K562 (cell line): Measurements from ENCODE around the gene DTX2. TPM values are rescaled to one million over a fixed set of nuclear protein-coding genes. Genes with fewer than 3 reads are reported as not detected.

Source experiments
- ATAC-seq: fragments of 200-7000 bp; cut with Tn5 transposase; 3 replicates; pipeline ENCODE4 v1.9.1; 2020; ENCODE audit warnings: moderate library complexity
- BruUV-seq: library from RNA; stranded (reverse); fragments of 400-500 nt; replicated peaks from 2 replicates; lab custom pipeline; 2021; lab: Mats Ljungman, UMichigan
- CTCF ChIA-PET: fragments of 300-600 bp; formaldehyde crosslinking; extraction: SDS; loops from one replicate; lab custom pipeline; 2021; ENCODE audit warnings: low intra/inter-chr PET ratio; lab: Yijun Ruan, JAX
- POLR2A ChIA-PET: fragments of 300-600, 350-650 bp; sonication (Branson Sonifier 250); formaldehyde crosslinking; extraction: SDS; loops from one replicate; lab custom pipeline; 2021; ENCODE audit warnings: antibody characterized with exemption, inconsistent platforms; lab: Yijun Ruan, JAX
- DNase-seq, 4 experiments: peaks; one replicate each; pipeline versions ENCODE4 v3.0.0 to v3.0.0-alpha.2; 2011 to 2018; ENCODE audit warnings: low spot score in 3 of 4, mixed read lengths in 3 of 4; ENCODE audit errors: extremely low read depth in 1 of 4
- FAIRE-seq: peaks from 2 replicates; lab custom pipeline; 2011; peaks lifted over from hg19 to GRCh38; lab: Jason Lieb, UNC
- H2AFZ ChIP-seq: 2 replicates; pipeline ENCODE4 v1.6.0; 2011; ENCODE audit warnings: low read depth, low read length, control low read depth, inconsistent platforms
- H3K27ac ChIP-seq: fragments of 200-600 bp; 3 replicates; pipeline ENCODE4 v1.8.0; 2011; ENCODE audit warnings: low read depth, mild to moderate bottlenecking, control low read depth, inconsistent platforms, low read length, moderate library complexity, mixed read lengths; ENCODE audit errors: extremely low read depth
- H3K27me3 ChIP-seq, 2 experiments: fragments of 300-600 bp in 1 of 2; 2 replicates in 1 of 2; 3 replicates in 1 of 2; pipeline versions ENCODE4 v1.6.0 to v1.8.0; 2011; ENCODE audit warnings: inconsistent platforms in 2 of 2, low read length in 2 of 2, mild to moderate bottlenecking in 1 of 2, mixed read lengths in 1 of 2, moderate library complexity in 1 of 2; ENCODE audit not compliant: control insufficient read depth in 2 of 2, insufficient read depth in 2 of 2
- H3K36me3 ChIP-seq: fragments of 300-600 bp; 3 replicates; pipeline ENCODE4 v1.8.0; 2011; ENCODE audit warnings: mild to moderate bottlenecking, low read length, inconsistent platforms; ENCODE audit not compliant: control insufficient read depth, insufficient read depth
- H3K4me1 ChIP-seq, 2 experiments: fragments of 200-600 bp in 1 of 2; replicated peaks in 1 of 2; 2 replicates in 1 of 2; 3 replicates in 1 of 2; pipeline versions ENCODE4 v1.5.1 to v1.8.0; 2011; ENCODE audit warnings: inconsistent platforms in 2 of 2, low read length in 2 of 2, mild to moderate bottlenecking in 1 of 2, mixed read lengths in 1 of 2, moderate library complexity in 1 of 2; ENCODE audit not compliant: control insufficient read depth in 2 of 2, insufficient read depth in 2 of 2
- H3K4me2 ChIP-seq: 2 replicates; pipeline ENCODE4 v1.6.1; 2011; ENCODE audit warnings: low read length, control low read depth, inconsistent platforms, mixed read lengths; ENCODE audit not compliant: insufficient read depth
- H3K4me3 ChIP-seq: fragments of 200-600 bp; sonication (generic), shearing (Covaris generic); 2 replicates; pipeline ENCODE4 v1.5.1; 2016; ENCODE audit warnings: control low read depth, inconsistent platforms
- H3K79me2 ChIP-seq: fragments of 200-600 bp; 3 replicates; pipeline ENCODE4 v1.8.0; 2011; ENCODE audit warnings: low read length, inconsistent platforms; ENCODE audit not compliant: control insufficient read depth, insufficient read depth
- H3K9ac ChIP-seq, 2 experiments: 2 replicates each; pipeline versions ENCODE4 v1.6.0 to v1.6.1; 2011; ENCODE audit warnings: low read depth in 2 of 2, low read length in 2 of 2, control low read depth in 1 of 2, inconsistent platforms in 1 of 2, mild to moderate bottlenecking in 1 of 2, mixed read lengths in 1 of 2; ENCODE audit not compliant: insufficient read depth in 1 of 2
- H3K9me1 ChIP-seq: one replicate; pipeline ENCODE4 v1.6.0; 2011; ENCODE audit warnings: inconsistent platforms, mild to moderate bottlenecking, low read length, moderate library complexity; ENCODE audit not compliant: control insufficient read depth, insufficient read depth
- H3K9me3 ChIP-seq: replicated peaks from 2 replicates; pipeline ENCODE4 v1.5.1; 2011; ENCODE audit warnings: low read depth, low read length, inconsistent platforms; ENCODE audit not compliant: control insufficient read depth, insufficient read depth
- H4K20me1 ChIP-seq: replicated peaks from 2 replicates; pipeline ENCODE4 v1.6.1; 2011; ENCODE audit warnings: low read length, inconsistent platforms, mixed read lengths; ENCODE audit not compliant: control insufficient read depth, insufficient read depth
- ATF1 ChIP-seq, 2 experiments: fragments of 450-650 bp in 1 of 2; IDR thresholded peaks; 2 replicates each; pipeline ENCODE4 v1.6.1; 2016; ENCODE audit warnings: missing compliant biosample characterization in 1 of 2, missing genetic modification characterization in 1 of 2
- BRF1 ChIP-seq: IDR thresholded peaks from 3 replicates; pipeline ENCODE4 v1.6.1; 2011; ENCODE audit warnings: borderline replicate concordance, mild to moderate bottlenecking; ENCODE audit not compliant: insufficient read length; ENCODE audit errors: extremely low read depth
- CREBBP ChIP-seq: IDR thresholded peaks from one replicate; pipeline ENCODE4 v1.6.1; 2012; ENCODE audit warnings: low read depth, mild to moderate bottlenecking, control low read depth, inconsistent platforms, low read length
- DMBX1 ChIP-seq: fragments of 250-450 bp; sonication (Bioruptor Pico); IDR thresholded peaks from 2 replicates; pipeline ENCODE4 v1.8.0; 2022; ENCODE audit warnings: inconsistent platforms, mild to moderate bottlenecking, moderate library complexity, borderline replicate concordance
- ESRRB ChIP-seq: fragments of 250-450 bp; sonication (Bioruptor Pico); IDR thresholded peaks from 2 replicates; pipeline ENCODE4 v1.5.0; 2020; ENCODE audit warnings: mild to moderate bottlenecking, moderate library complexity, borderline replicate concordance
- ETV1 ChIP-seq: fragments of 450-650 bp; conservative IDR thresholded peaks from 2 replicates; pipeline ENCODE4 v1.6.1; 2016; ENCODE audit warnings: missing genetic modification characterization, control low read depth, low read depth, missing compliant biosample characterization
- HNRNPUL1 ChIP-seq: fragments of 200-400 bp; formaldehyde crosslinking; IDR thresholded peaks from 2 replicates; pipeline ENCODE4 v1.6.1; 2017; ENCODE audit warnings: low read length
- KDM1A ChIP-seq, 2 experiments: fragments of 450-650 bp; IDR thresholded peaks; 2 replicates each; pipeline ENCODE4 v1.6.1; 2016; ENCODE audit warnings: mild to moderate bottlenecking in 2 of 2
- MYC ChIP-seq, 2 experiments: fragments of 250-450 bp in 1 of 2; sonication (Bioruptor Pico) in 1 of 2; IDR thresholded peaks; 2 replicates each; pipeline versions ENCODE4 v1.5.1 to v1.6.1; 2012 to 2021; ENCODE audit warnings: low read depth in 2 of 2, borderline replicate concordance in 1 of 2, improper control_type of control experiment in 1 of 2, low read length in 1 of 2, mild to moderate bottlenecking in 1 of 2, moderate library complexity in 1 of 2
- PHF8 ChIP-seq: fragments of 200-600 bp; sonication (generic); IDR thresholded peaks from 2 replicates; pipeline ENCODE4 v1.6.1; 2012; ENCODE audit warnings: mixed run types, mild to moderate bottlenecking, inconsistent platforms, low read length, moderate library complexity, borderline replicate concordance
- POLR2AphosphoS5 ChIP-seq: IDR thresholded peaks from 2 replicates; pipeline ENCODE4 v1.6.1; 2011; ENCODE audit warnings: mild to moderate bottlenecking, low read depth, low read length, moderate library complexity; ENCODE audit not compliant: control insufficient read depth, insufficient read depth
- SMARCB1 ChIP-seq: IDR thresholded peaks from 2 replicates; pipeline ENCODE4 v1.6.1; 2011; ENCODE audit warnings: improper control_type of control experiment, low read depth; ENCODE audit not compliant: insufficient read length
- SMC3 ChIP-seq: conservative IDR thresholded peaks from 2 replicates; pipeline ENCODE4 v1.6.1; 2011; ENCODE audit warnings: low read depth, low read length, improper control_type of control experiment; ENCODE audit not compliant: insufficient read depth
- SREBF2 ChIP-seq: sonication (generic); formaldehyde crosslinking; IDR thresholded peaks from 2 replicates; pipeline ENCODE4 v1.4.0; 2020; ENCODE audit warnings: mild to moderate bottlenecking, missing genetic modification reagents
- TCF7L2 ChIP-seq: fragments of 150-350 bp; IDR thresholded peaks from 2 replicates; pipeline ENCODE4 v1.6.1; 2016; ENCODE audit warnings: low read depth, mild to moderate bottlenecking, low read length, moderate library complexity
- TCFL5 ChIP-seq: fragments of 250-450 bp; sonication (Bioruptor Pico); conservative IDR thresholded peaks from 2 replicates; pipeline ENCODE4 v1.6.1; 2021; ENCODE audit warnings: mild to moderate bottlenecking, moderate library complexity, matching md5 sums
- ZBTB17 ChIP-seq: fragments of 450-650 bp; formaldehyde crosslinking; IDR thresholded peaks from 2 replicates; pipeline ENCODE4 v1.4.0; 2020; ENCODE audit warnings: mild to moderate bottlenecking
- ZNF146 ChIP-seq: IDR thresholded peaks from one replicate; pipeline ENCODE4 v1.6.1; 2018; ENCODE audit warnings: missing compliant biosample characterization; ENCODE audit not compliant: unreplicated experiment
- ZNF184 ChIP-seq: sonication (generic); formaldehyde crosslinking; IDR thresholded peaks from 2 replicates; pipeline ENCODE4 v1.5.0; 2020; ENCODE audit warnings: missing genetic modification reagents
- ZNF445 ChIP-seq: fragments of 250-450 bp; sonication (Bioruptor Pico); IDR thresholded peaks from 2 replicates; pipeline ENCODE4 v1.4.0; 2020; ENCODE audit warnings: low read depth, mild to moderate bottlenecking, moderate library complexity
- ZNF695 ChIP-seq: fragments of 450-650 bp; formaldehyde crosslinking; IDR thresholded peaks from 2 replicates; pipeline ENCODE4 v1.4.0; 2020; ENCODE audit warnings: mild to moderate bottlenecking, moderate library complexity
- ZNF780A ChIP-seq: fragments of 250-450 bp; sonication (Bioruptor Pico); IDR thresholded peaks from 2 replicates; pipeline ENCODE4 v1.5.0; 2021; ENCODE audit warnings: mild to moderate bottlenecking
- WGBS: fragments of 100-300 bp; shearing (Covaris generic); methylation state at CpG from one replicate; pipeline ENCODE4 v1.1.6; 2016; ENCODE audit warnings: low coverage, mixed read lengths; ENCODE audit not compliant: insufficient coverage; ENCODE audit errors: missing lambda C conversion rate; 5-methylcytosine and 5-hydroxymethylcytosine counted together
- in situ Hi-C: fragments of 300-500 bp; cut with MboI; formaldehyde crosslinking; loops from 4 replicates; pipeline ENCODE4 v1.15.0; 2018; ENCODE audit warnings: inconsistent platforms, mixed read lengths
- intact Hi-C: fragments of 100-400 bp; cut with micrococcal nuclease; formaldehyde crosslinking; loops from 2 replicates; pipeline ENCODE4 v1.14.2; 2022
- polyA plus RNA-seq, 8 experiments: library from polyadenylated mRNA; depleted of rRNA in 4 of 8; stranded (reverse) in 5 of 8; unstranded in 3 of 8; fragments of >200 nt; fragmentation: Nextera tagmentation in 2 of 8; fragmentation: Illumina TruSeq in 1 of 8; extraction: Ambion mirVana in 2 of 8; extraction: Trizol in 1 of 8; gene quantifications; 2 replicates each; pipeline versions ENCODE4 v1.2.1 to v1.2.3, GENCODE V29; 2011 to 2014; ENCODE audit warnings: inconsistent platforms in 1 of 8, missing spikeins in 1 of 8
- total RNA-seq, 7 experiments: library from RNA; depleted of rRNA in 6 of 7; stranded (reverse); fragments of >200 nt in 6 of 7; fragmentation: Illumina TruSeq in 2 of 7; extraction: Trizol in 2 of 7; gene quantifications; 2 replicates each; pipeline versions ENCODE4 v1.2.1 to v1.2.3, GENCODE V29; 2011 to 2021; ENCODE audit warnings: low replicate concordance in 1 of 7
- TF ChIP-seq, protein P1 (sequence below): fragments of 450-650 bp; IDR thresholded peaks from 2 replicates; pipeline ENCODE4 v1.6.1; 2016

The DTX2 gene
- total and polyA plus RNA-seq, 9 of the 15 experiments (the other 6 are each of a cell fraction or from before 2014, with no cell fraction given): 0.20 to 31.5 (median 9.8) TPM

DNA sequence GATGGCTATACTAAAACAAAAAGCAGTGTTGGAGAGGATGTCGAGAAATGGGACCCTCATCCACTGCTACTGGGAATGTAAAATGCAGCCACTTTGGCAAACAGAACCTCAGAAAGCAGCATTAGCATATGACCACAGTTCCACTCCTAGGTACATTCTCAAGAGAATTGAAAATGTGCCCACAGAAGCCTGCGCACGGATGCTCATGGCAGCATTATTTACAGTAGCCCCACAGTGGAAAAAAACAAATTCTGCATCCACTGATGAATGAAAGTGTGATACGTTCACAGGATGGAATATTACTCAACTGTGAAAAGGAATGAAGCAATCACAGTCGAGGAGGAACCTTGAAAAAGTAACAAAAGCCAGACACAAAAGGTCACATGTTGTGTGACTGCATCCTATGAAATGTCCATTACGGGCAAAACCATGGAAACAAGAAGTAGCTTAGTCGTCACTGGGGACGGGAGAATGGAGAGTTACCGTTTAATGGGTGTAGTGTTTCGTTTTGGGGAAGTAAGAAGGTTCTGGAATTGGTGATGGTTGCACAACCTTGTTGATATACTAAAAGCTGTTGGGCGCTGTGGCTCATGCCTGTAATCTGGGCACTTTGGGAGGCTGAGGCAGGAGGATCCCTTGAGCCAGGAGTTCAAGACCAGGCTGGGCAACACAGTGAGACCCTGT lies 46.4 kb downstream of the DTX2 start:
- Histone ChIP-seq H3K4me3 (no peak overlapping the region), H2AFZ (no peak overlapping the region), H3K36me3 (peaks cover 7% of the 10 kb centered on the region; the same call in 1 of the 3 replicates), H3K9me3 (no peaks in the 10 kb centered on the region), H3K4me2 (no peak overlapping the region), H3K79me2 (no peaks in the 10 kb centered on the region), H3K4me1 (peaks cover 0 to 20% of the 10 kb centered on the region in 2 experiments; a peak in 2 of 5 replicates), H3K27ac (no peak overlapping the region), H3K27me3 (no peaks in the 10 kb centered on the region), H4K20me1 (no peaks in the 10 kb centered on the region), H3K9me1 (no peaks in the 10 kb centered on the region), H3K9ac (no peak overlapping the region)
- 29% methylated on average over 11 of the region's 11 CpGs for WGBS
- ChIA-PET POLR2A (interaction anchor here (0.9 kb wide), 1 partner anchor 96 kb away, joined by 3 read pairs; no protein-coding TSS in a partner anchor), CTCF (no interaction called here)
- intact Hi-C loops (loop anchor here (10.0 kb wide), 1 partner anchor 487 kb away; no protein-coding TSS in a partner anchor), in situ Hi-C loops (loop anchor here (10.0 kb wide), 2 partner anchors 73 to 97 kb away; no protein-coding TSS in a partner anchor)
- FAIRE-seq (peak; percentile 81), ATAC-seq (no peak), DNase-seq (peak in 2 of 4 experiments; percentile 6 to 9)
- BruUV-seq: no TSS peak
- TF ChIP-seq CREBBP: no peak
- no peak for TF ChIP-seq ZNF184 (CRISPR knock-in tag)
- TF ChIP-seq TCF7L2: no peak
- peak; percentile 97 for TF ChIP-seq ZNF146 (CRISPR knock-in tag)
- TF ChIP-seq TCFL5 (CRISPR knock-in tag): no peak
- TF ChIP-seq MYC (IDR thresholded peaks at IDR 0.05; ENCODE audit: low read depth, low read length): no peak
- TF ChIP-seq MYC (CRISPR knock-in tag; IDR thresholded peaks at IDR 0.05; ENCODE audit: borderline replicate concordance, low read depth): no peak
- 0 out of 2 replicates have a peak, but pooled peaks have one; percentile 10 for TF ChIP-seq ZBTB17 (CRISPR knock-in tag)
- TF ChIP-seq DMBX1 (CRISPR knock-in tag): no peak
- no peak for TF ChIP-seq HNRNPUL1
- no peak for TF ChIP-seq SMARCB1
- TF ChIP-seq POLR2AphosphoS5: no peak
- TF ChIP-seq ATF1 (CRISPR knock-in tag; IDR thresholded peaks at IDR 0.05): no peak
- TF ChIP-seq ATF1 (tag; IDR thresholded peaks at IDR 0.05): no peak
- TF ChIP-seq ETV1 (tag): no peak
- no peak for TF ChIP-seq ZNF445 (CRISPR knock-in tag)
- TF ChIP-seq, protein P1, sequence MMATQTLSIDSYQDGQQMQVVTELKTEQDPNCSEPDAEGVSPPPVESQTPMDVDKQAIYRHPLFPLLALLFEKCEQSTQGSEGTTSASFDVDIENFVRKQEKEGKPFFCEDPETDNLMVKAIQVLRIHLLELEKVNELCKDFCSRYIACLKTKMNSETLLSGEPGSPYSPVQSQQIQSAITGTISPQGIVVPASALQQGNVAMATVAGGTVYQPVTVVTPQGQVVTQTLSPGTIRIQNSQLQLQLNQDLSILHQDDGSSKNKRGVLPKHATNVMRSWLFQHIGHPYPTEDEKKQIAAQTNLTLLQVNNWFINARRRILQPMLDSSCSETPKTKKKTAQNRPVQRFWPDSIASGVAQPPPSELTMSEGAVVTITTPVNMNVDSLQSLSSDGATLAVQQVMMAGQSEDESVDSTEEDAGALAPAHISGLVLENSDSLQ: peak; percentile 47; the same call in 1 of the 2 replicates
- TF ChIP-seq SMC3: no peak
- TF ChIP-seq SREBF2 (CRISPR knock-in tag): no peak
- TF ChIP-seq ZNF695 (CRISPR knock-in tag): no peak
- no peak for TF ChIP-seq PHF8
- no peak for TF ChIP-seq ZNF780A (CRISPR knock-in tag)
- TF ChIP-seq BRF1: no peak
- TF ChIP-seq ESRRB (CRISPR knock-in tag): no peak
- peak; percentile 18 to 39; a peak in 2 of 4 replicates for TF ChIP-seq KDM1A (IDR thresholded peaks at IDR 0.05)
